ENCODE results near the gene CALR3. TPM values are rescaled to one million over a fixed set of nuclear protein-coding genes. Genes with fewer than 3 reads are reported as not detected.
"Not testable (repeated sequence)": the region's sequence is repeated elsewhere in the genome, so short reads cannot be mapped to it uniquely, and the experiment has no call there.

The CALR3 gene, protein sequence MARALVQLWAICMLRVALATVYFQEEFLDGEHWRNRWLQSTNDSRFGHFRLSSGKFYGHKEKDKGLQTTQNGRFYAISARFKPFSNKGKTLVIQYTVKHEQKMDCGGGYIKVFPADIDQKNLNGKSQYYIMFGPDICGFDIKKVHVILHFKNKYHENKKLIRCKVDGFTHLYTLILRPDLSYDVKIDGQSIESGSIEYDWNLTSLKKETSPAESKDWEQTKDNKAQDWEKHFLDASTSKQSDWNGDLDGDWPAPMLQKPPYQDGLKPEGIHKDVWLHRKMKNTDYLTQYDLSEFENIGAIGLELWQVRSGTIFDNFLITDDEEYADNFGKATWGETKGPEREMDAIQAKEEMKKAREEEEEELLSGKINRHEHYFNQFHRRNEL
- not detected for polyA plus RNA-seq (2013, experiment 1 of 4)
- 0.14 TPM for polyA plus RNA-seq (2013, experiment 2 of 4)
- polyA plus RNA-seq (2013, experiment 3 of 4), result not detected
- polyA plus RNA-seq (2013, experiment 4 of 4), result not detected

DNA sequence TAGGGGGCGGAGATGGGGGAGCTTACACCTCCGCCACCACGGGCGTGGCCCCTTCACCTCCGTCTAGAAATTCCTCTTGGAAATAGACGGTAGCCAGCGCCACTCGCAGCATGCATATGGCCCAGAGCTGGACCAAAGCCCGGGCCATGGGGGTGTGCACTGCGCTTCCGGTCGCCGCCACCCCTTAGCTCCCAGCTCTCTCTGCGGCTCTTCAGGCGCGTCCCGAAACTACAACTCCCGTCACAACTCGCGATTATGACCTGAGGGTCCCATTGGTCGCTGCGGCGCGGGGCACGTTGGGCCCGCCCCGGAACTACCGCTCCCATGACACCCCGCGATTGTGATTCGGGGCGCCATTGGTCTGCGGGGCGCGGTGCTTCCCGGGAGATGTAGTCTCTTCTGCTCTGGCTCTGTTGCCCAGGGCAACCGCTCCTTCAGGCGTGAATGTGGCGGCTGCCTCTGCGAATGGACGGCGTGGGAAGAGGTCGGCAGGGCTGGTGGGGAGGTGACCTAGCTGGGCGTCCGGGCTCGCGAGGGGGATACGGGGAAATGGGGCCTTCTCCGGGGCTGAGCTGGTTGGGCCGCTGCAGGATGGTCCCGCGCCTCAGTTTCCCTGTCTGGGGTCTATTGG lies at the start of gene CALR3, which contains the start of gene C19orf44:
TSS of gene CALR3 (minus strand) at position 186 of the 631 bp plus-strand sequence. CDS start at position 148, 38 bp downstream.
TSS of gene C19orf44 (plus strand) at position 413 of the 631 bp plus-strand sequence. CDS start 4,399 bp downstream, outside the sequence.
- Histone ChIP-seq H3K4me1 (ENCODE audit: control insufficient read depth, insufficient read depth, low read length) (no peaks in the 10 kb centered on the region), H3K36me3 (ENCODE audit: control insufficient read depth, insufficient read depth, low read length) (peaks cover 2% of the 10 kb centered on the region), H3K27ac (ENCODE audit: insufficient read depth, low read depth, low read length, poor library complexity, severe bottlenecking) (peak within 1 kb of the TSS; percentile 47), H3K4me3 (ENCODE audit: insufficient read depth, low read depth, low read length) (peak within 1 kb of the TSS; percentile 46), H3K9me3 (ENCODE audit: control insufficient read depth, low read length) (no peaks in the 10 kb centered on the region), H3K27me3 (ENCODE audit: control insufficient read depth, insufficient read depth, low read length, poor library complexity, severe bottlenecking) (no peaks in the 10 kb centered on the region)
- WGBS, 2 experiments, result 4% methylated on average over 52 of the region's 52 CpGs

DNA sequence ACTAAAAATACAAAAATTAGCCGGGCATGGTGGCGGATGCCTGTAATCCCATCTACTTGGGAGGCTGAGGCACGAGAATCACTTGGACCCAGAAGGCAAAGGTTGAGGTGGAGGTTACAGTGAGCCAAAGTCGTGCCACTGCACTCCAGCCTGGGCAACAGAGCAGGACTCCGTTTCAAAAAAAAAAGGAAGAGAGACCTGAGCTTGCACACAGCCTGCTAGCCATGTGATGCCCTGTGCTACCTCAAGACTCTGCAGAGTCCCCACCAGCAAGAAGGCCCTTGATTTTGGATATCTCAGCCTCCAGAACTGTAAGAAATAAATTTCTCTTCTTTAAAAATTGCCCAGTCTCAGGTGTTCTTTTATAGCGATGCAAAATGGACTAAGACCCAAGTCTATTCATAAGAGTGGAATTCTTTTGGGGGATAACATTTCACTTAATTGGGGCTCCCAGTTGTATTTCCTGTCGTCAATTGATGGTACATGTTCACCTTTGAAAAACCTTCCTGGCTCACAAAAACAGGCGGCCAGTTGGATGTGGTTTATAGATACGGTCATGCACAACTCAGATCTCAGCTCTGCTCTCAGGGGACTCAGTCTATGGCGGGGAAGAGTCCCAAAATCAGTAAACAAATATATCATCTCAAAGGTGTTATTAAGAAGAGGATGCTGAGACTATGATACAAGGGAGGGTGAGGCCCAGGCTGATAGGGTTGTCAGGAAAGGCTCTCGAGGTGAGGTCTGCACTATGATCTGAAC lies 48.7 kb upstream of the CALR3 start:
- no peaks in the 10 kb centered on the region for H3K27me3 ChIP-seq (ENCODE audit: control insufficient read depth, insufficient read depth, low read length, poor library complexity, severe bottlenecking)
- H3K4me1 ChIP-seq (ENCODE audit: control insufficient read depth, insufficient read depth, low read length), result peaks cover 9% of the 10 kb centered on the region
- no peak overlapping the region for H3K4me3 ChIP-seq (ENCODE audit: insufficient read depth, low read depth, low read length)
- WGBS, 2 experiments, result 95 to 97% methylated on average over 10 to 11 of the region's 11 CpGs
- H3K27ac ChIP-seq (ENCODE audit: insufficient read depth, low read depth, low read length, poor library complexity, severe bottlenecking), result no peak overlapping the region
- H3K36me3 ChIP-seq (ENCODE audit: control insufficient read depth, insufficient read depth, low read length), result peaks cover 1% of the 10 kb centered on the region
- no peaks in the 10 kb centered on the region for H3K9me3 ChIP-seq (ENCODE audit: control insufficient read depth, low read length)

DNA sequence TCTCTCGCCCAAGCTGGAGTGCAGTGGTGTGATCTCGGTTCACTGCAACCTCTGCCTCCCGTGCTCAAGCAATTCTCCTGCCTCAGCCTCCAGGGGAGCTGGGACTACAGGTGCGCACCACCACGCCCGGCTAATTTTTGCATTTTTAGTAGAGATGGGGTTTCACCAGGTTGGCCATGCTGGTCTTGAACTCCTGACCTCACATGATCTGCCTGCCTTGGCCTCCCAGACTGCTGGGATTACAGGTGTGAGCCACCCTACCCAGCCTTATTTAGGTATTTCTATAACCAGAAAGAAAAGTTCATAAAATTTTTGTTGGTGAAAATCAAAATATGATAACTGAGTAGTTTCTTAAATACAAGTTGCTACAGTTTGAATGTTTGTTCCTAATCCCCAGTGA lies 47.8 kb upstream of the CALR3 start:
- H3K27me3 ChIP-seq (ENCODE audit: control insufficient read depth, insufficient read depth, low read length, poor library complexity, severe bottlenecking); H3K27ac ChIP-seq (ENCODE audit: insufficient read depth, low read depth, low read length, poor library complexity, severe bottlenecking); H3K36me3 ChIP-seq (ENCODE audit: control insufficient read depth, insufficient read depth, low read length); H3K4me1 ChIP-seq (ENCODE audit: control insufficient read depth, insufficient read depth, low read length); H3K9me3 ChIP-seq (ENCODE audit: control insufficient read depth, low read length); H3K4me3 ChIP-seq (ENCODE audit: insufficient read depth, low read depth, low read length): not testable (repeated sequence)
- WGBS, 2 experiments, result 91% methylated on average over 6 of the region's 6 CpGs

DNA sequence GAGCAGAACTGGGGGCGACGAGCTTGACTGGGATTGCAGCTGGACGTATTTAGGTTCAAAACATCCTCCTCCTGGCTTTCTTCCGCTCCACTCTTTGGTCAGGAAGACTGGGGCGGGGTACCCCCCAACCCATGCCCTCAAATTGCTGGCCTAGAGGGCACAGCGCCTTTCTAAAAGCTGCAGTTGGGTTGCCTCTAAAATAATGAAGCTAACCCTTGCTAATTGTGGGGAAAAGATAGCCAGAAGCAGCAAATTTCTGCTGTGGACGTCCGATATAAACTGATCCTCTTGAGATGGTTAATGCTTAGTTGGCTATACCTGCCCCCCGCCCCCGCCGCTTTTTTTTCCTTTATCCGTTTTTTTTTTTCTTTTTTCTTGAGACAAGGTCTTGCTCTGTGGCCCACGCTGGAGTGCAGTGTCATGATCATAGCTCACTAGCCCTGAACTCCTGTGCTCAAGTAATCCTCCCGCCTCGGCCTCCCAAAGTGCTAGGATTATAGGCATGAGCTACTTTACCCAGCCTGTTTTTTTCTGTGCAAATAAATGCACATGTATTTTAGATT lies 47.0 kb upstream of the CALR3 start:
- H3K27me3 ChIP-seq (ENCODE audit: control insufficient read depth, insufficient read depth, low read length, poor library complexity, severe bottlenecking), result no peaks in the 10 kb centered on the region
- H3K4me3 ChIP-seq (ENCODE audit: insufficient read depth, low read depth, low read length), result peak overlapping the region; percentile 100
- H3K27ac ChIP-seq (ENCODE audit: insufficient read depth, low read depth, low read length, poor library complexity, severe bottlenecking), result peak overlapping the region; percentile 44
- peaks cover 6% of the 10 kb centered on the region for H3K36me3 ChIP-seq (ENCODE audit: control insufficient read depth, insufficient read depth, low read length)
- peaks cover 9% of the 10 kb centered on the region for H3K4me1 ChIP-seq (ENCODE audit: control insufficient read depth, insufficient read depth, low read length)
- 9 to 13% methylated on average over 15 of the region's 15 CpGs for WGBS, 2 experiments
- H3K9me3 ChIP-seq (ENCODE audit: control insufficient read depth, low read length), result no peaks in the 10 kb centered on the region

DNA sequence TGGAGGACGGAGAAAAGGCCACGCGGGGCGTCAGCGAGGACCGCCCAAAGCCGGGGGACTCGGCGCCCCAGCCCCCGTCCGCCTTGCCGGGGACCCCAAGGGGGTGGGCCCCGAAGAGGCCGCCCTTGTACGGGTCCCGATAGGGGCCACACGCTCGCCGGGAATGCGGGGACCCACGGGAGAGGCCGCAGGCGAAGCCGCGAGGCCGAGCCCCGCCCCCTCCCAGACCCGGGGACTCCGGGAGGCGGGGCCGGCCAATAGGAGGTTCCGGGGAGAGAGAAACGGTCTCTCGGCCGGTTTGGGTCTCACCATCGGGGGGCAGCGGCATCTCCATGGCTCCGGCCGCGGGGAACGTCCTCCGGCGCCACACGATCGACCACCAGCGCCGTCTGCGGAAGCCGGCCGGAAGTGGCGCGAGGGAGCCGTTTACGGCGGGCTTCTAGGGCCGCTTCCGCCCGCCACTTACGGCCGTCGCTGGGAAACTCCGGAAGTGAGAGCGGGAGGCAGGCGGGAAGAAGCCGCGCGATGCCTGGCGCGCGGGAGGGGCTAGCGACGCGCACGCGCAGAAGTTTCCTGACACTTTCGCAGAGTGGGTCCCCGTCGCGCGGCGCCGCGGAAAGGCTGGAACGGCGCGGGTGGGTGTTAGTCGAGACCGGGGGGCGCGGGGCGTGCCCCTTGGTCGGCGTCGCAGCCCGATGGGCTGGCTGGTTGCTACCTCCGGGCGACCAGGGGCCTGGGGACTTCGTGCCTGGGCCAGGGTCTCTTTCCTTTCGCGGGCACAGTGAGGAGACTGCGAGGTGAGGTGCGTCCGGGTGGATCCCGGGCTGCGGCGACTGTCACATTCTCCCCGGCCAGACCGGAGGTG lies 46.3 kb upstream of the CALR3 start, which contains the start of gene CHERP:
TSS of gene CHERP (minus strand) at position 393 of the 865 bp plus-strand sequence. CDS start at position 334, 59 bp downstream.
- H3K4me1 ChIP-seq (ENCODE audit: control insufficient read depth, insufficient read depth, low read length), result peaks cover 9% of the 10 kb centered on the region
- peak within 1 kb of the TSS; percentile 100 for H3K4me3 ChIP-seq (ENCODE audit: insufficient read depth, low read depth, low read length)
- H3K27ac ChIP-seq (ENCODE audit: insufficient read depth, low read depth, low read length, poor library complexity, severe bottlenecking), result peak within 1 kb of the TSS; percentile 56
- no peaks in the 10 kb centered on the region for H3K9me3 ChIP-seq (ENCODE audit: control insufficient read depth, low read length)
- 0% methylated on average over 108 of the region's 108 CpGs for WGBS, 2 experiments
- peaks cover 6% of the 10 kb centered on the region for H3K36me3 ChIP-seq (ENCODE audit: control insufficient read depth, insufficient read depth, low read length)
- no peaks in the 10 kb centered on the region for H3K27me3 ChIP-seq (ENCODE audit: control insufficient read depth, insufficient read depth, low read length, poor library complexity, severe bottlenecking)

DNA sequence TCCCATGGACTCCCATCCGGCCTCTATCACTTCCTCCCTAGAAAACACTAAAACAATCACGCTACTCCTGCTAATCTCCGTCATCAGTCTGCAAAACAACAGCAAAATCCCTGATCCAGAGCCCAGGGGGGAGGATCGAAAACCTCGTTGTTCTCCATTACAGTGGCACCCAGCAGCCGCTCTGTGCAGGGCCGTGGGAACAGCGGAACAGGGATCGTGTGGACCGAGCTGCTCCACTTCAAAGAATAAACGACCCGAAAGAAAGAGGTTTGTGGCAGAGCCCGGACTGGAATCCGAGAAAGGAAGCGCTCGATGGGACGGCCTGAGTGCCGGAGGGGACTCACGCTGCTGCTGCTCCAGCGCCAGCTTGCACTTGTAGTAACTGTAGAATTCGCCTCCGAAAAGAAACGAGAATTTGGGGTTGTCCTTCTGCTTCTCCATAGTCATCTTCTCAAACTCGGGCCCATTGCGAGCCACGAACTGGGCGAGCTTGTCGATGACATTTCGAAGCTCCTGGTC lies 45.6 kb upstream of the CALR3 start:
- Histone ChIP-seq H3K4me3 (ENCODE audit: insufficient read depth, low read depth, low read length) (peak overlapping the region; percentile 100), H3K36me3 (ENCODE audit: control insufficient read depth, insufficient read depth, low read length) (peaks cover 6% of the 10 kb centered on the region), H3K27me3 (ENCODE audit: control insufficient read depth, insufficient read depth, low read length, poor library complexity, severe bottlenecking) (no peaks in the 10 kb centered on the region), H3K27ac (ENCODE audit: insufficient read depth, low read depth, low read length, poor library complexity, severe bottlenecking) (peak overlapping the region; percentile 56), H3K4me1 (ENCODE audit: control insufficient read depth, insufficient read depth, low read length) (peaks cover 9% of the 10 kb centered on the region), H3K9me3 (ENCODE audit: control insufficient read depth, low read length) (no peaks in the 10 kb centered on the region)
- 4 to 5% methylated on average over 29 of the region's 29 CpGs for WGBS, 2 experiments

DNA sequence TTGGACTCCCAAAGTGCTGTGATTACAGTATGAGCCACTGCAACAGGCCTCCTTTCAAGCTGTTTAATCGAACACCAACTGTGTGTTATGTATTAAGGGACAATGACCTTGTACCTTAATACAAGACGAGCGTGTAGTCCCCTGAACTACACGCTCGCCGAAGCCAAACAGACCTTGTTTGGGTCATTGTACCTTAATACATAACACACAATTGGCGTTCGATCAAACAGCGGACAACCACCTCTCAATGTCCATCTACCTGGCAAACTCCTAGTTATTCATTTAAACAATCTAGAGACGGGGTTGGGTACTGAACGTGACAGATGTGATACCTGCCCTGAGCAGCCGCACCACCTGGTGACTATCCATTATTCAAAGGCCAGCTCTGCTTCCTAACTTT lies 45.0 kb upstream of the CALR3 start:
- no peaks in the 10 kb centered on the region for H3K9me3 ChIP-seq (ENCODE audit: control insufficient read depth, low read length)
- H3K27me3 ChIP-seq (ENCODE audit: control insufficient read depth, insufficient read depth, low read length, poor library complexity, severe bottlenecking), result no peaks in the 10 kb centered on the region
- peaks cover 6% of the 10 kb centered on the region for H3K36me3 ChIP-seq (ENCODE audit: control insufficient read depth, insufficient read depth, low read length)
- 91 to 93% methylated on average over 12 of the region's 12 CpGs for WGBS, 2 experiments
- peak overlapping the region; percentile 100 for H3K4me3 ChIP-seq (ENCODE audit: insufficient read depth, low read depth, low read length)
- H3K4me1 ChIP-seq (ENCODE audit: control insufficient read depth, insufficient read depth, low read length), result peaks cover 9% of the 10 kb centered on the region
- H3K27ac ChIP-seq (ENCODE audit: insufficient read depth, low read depth, low read length, poor library complexity, severe bottlenecking), result no peak overlapping the region

DNA sequence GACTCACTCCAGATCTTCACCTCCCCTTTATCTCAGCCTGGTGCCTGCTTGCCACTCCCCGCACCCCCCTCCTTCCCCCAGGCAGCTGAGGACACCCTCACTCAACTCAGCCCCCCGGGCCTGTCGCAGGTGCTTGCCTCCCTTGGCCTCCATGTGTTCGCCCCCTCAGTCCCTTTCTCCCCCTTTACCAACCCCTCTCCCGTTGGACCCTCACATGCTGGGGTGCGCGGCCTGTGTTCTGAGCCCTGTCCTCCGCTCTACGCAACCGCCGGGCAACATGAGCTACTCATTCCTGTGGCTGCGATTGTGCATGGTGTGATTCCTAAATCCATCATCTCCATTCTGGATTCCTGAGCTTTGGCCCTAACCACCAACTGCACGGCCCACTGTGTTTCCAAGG lies 41.1 kb upstream of the CALR3 start:
- 95% methylated on average over 13 of the region's 13 CpGs for WGBS, 2 experiments
- Histone ChIP-seq H3K4me1 (ENCODE audit: control insufficient read depth, insufficient read depth, low read length) (peaks cover 9% of the 10 kb centered on the region), H3K36me3 (ENCODE audit: control insufficient read depth, insufficient read depth, low read length) (peaks cover 32% of the 10 kb centered on the region), H3K9me3 (ENCODE audit: control insufficient read depth, low read length) (no peaks in the 10 kb centered on the region), H3K4me3 (ENCODE audit: insufficient read depth, low read depth, low read length) (no peak overlapping the region), H3K27me3 (ENCODE audit: control insufficient read depth, insufficient read depth, low read length, poor library complexity, severe bottlenecking) (no peaks in the 10 kb centered on the region), H3K27ac (ENCODE audit: insufficient read depth, low read depth, low read length, poor library complexity, severe bottlenecking) (no peak overlapping the region)

DNA sequence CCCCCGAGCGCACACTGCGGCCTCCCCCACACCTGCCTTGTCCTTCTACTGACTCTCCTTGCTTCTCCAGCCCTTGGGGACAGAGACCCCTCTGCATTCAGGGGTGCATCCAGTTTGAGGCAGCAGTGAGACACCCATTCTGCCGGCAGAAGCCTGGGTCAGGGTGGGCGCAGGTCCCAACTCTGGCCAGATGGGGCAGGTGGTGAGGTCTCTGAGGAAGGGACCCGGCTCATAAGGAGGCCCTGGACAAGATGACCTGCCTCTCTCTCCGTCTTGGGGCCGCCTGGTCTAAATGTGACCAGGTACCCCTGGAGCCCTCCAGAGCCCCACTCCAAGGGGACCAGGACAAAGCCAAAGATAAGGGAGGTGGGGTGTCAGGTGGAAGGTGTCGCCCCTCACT lies 40.2 kb upstream of the CALR3 start:
- Histone ChIP-seq H3K4me1 (ENCODE audit: control insufficient read depth, insufficient read depth, low read length) (peaks cover 7% of the 10 kb centered on the region), H3K4me3 (ENCODE audit: insufficient read depth, low read depth, low read length) (no peak overlapping the region), H3K27me3 (ENCODE audit: control insufficient read depth, insufficient read depth, low read length, poor library complexity, severe bottlenecking) (no peaks in the 10 kb centered on the region), H3K27ac (ENCODE audit: insufficient read depth, low read depth, low read length, poor library complexity, severe bottlenecking) (no peak overlapping the region), H3K9me3 (ENCODE audit: control insufficient read depth, low read length) (no peaks in the 10 kb centered on the region), H3K36me3 (ENCODE audit: control insufficient read depth, insufficient read depth, low read length) (peaks cover 41% of the 10 kb centered on the region)
- 94% methylated on average over 9 of the region's 9 CpGs for WGBS, 2 experiments
